ENCODE results near the gene PKHD1. TPM values are rescaled to one million over a fixed set of nuclear protein-coding genes. Genes with fewer than 3 reads are reported as not detected.

The PKHD1 gene
- total RNA-seq, 1 experiment from 2014 or later, result 0.09 TPM

GRCh38 chr6:51574040-51574439 lies 513.4 kb downstream of the PKHD1 start:
- no CpG with 5 or more reads among the region's 1 CpG for WGBS (ENCODE audit: extremely low coverage, insufficient read length, low lambda C conversion rate)
- Histone ChIP-seq H3K4me1 (ENCODE audit: insufficient read depth, low read length) (no peaks in the 10 kb centered on the region), H3K56ac (ENCODE audit: insufficient read length, low read depth, low read length) (no peak overlapping the region), H4K91ac (ENCODE audit: insufficient read length, low read depth, low read length) (no peak overlapping the region), H2BK120ac (ENCODE audit: low read depth, low read length, poor library complexity, severe bottlenecking) (no peak overlapping the region), H3K27me3 (ENCODE audit: insufficient read depth, low read length) (no peaks in the 10 kb centered on the region), H3K9ac (ENCODE audit: extremely low read depth, insufficient read length, low read length) (no peak overlapping the region), H3K9me3 (ENCODE audit: control insufficient read depth, low read depth, low read length) (no peaks in the 10 kb centered on the region), H2AFZ (ENCODE audit: low read length) (no peak overlapping the region), H3K4me2 (ENCODE audit: insufficient read depth, insufficient read length, low read length) (no peak overlapping the region), H3K23ac (ENCODE audit: insufficient read length, low read depth, low read length) (no peak overlapping the region), H3K14ac (ENCODE audit: insufficient read depth, low read length) (no peak overlapping the region), H2BK12ac (ENCODE audit: insufficient read length, low read depth, low read length) (no peak overlapping the region), H2BK5ac (ENCODE audit: insufficient read length, low read length) (no peak overlapping the region), H3K79me1 (ENCODE audit: insufficient read depth, low read depth, low read length, poor library complexity, severe bottlenecking) (no peaks in the 10 kb centered on the region), H4K5ac (ENCODE audit: insufficient read length, low read depth, low read length) (no peak overlapping the region), H3K23me2 (ENCODE audit: insufficient read length, low read depth, low read length, poor library complexity, severe bottlenecking) (no peaks in the 10 kb centered on the region), H2AK5ac (ENCODE audit: insufficient read length, low read length) (no peak overlapping the region), H3K27ac (ENCODE audit: insufficient read length, low read depth, low read length) (no peak overlapping the region), H3K79me2 (ENCODE audit: insufficient read depth, low read length) (no peaks in the 10 kb centered on the region), H4K8ac (replicated peaks; ENCODE audit: insufficient read length, low read depth, low read length) (no peak overlapping the region), H3K4ac (ENCODE audit: low read depth, low read length) (no peak overlapping the region), H3T11ph (ENCODE audit: low read length) (no peak overlapping the region), H3K18ac (ENCODE audit: insufficient read length, low read depth, low read length) (no peak overlapping the region), H4K20me1 (ENCODE audit: control insufficient read depth, insufficient read depth, insufficient read length) (no peaks in the 10 kb centered on the region), H2BK15ac (ENCODE audit: low read depth, low read length) (no peak overlapping the region), H2BK20ac (ENCODE audit: low read depth, low read length, poor library complexity, severe bottlenecking) (no peak overlapping the region)
- no peak for DNase-seq
- no peaks in the 10 kb centered on the region for H3K27me3 Mint-ChIP-seq (ENCODE audit: low read depth)
- H3K9me3 Mint-ChIP-seq, result peaks cover 0 to 5% of the 10 kb centered on the region in 2 experiments; a peak in 1 of 5 replicates
- no peak overlapping the region for H3K27ac Mint-ChIP-seq
- 0 out of 7 replicates have a peak, but pooled peaks cover 0 to 5% (median 0%) of the 10 kb centered on the region in 3 experiments for H3K36me3 Mint-ChIP-seq (ENCODE audit: insufficient read depth in 1 of 3, low read depth in 3 of 3)
- no peak for TF ChIP-seq CTCF (conservative IDR thresholded peaks at IDR 0.05)
- peaks cover 0 to 2% of the 10 kb centered on the region in 2 experiments; a peak in 1 of 4 replicates for H3K4me1 Mint-ChIP-seq
- H3K4me3 Mint-ChIP-seq, result no peak overlapping the region
